Kidney capillary endothelial cell (primary cell): ENCODE measurements around the gene CRISP3.
"Not testable (repeated sequence)": the region's sequence is repeated elsewhere in the genome, so short reads cannot be mapped to it uniquely, and the experiment has no call there.

Experiments
- DNase-seq: peaks from one replicate; pipeline ENCODE4 v3.0.0-alpha.2; 2018; ENCODE audit warnings: low spot score

CRISP3 gene

GRCh38 chr6:49744259-49744658 lies at the start of gene CRISP3:
Gene CRISP3 (minus strand): TSS chr6:49744388. CDS start chr6:49744367, 21 bp downstream.
- DNase-seq = no peak

GRCh38 chr6:49790341-49790740 lies 46.2 kb upstream of the CRISP3 start:
- DNase-seq = no peak

GRCh38 chr6:49787176-49787575 lies 43.0 kb upstream of the CRISP3 start, which contains the start of gene PGK2:
Gene PGK2 (minus strand): TSS chr6:49787285. CDS start chr6:49787187, 98 bp downstream.
- DNase-seq = no peak

- DNase-seq = no peak
Observed at GRCh38 chr6:49784272-49784671, 40.1 kb upstream of the CRISP3 start.

GRCh38 chr6:49782725-49783124 lies 38.5 kb upstream of the CRISP3 start:
- no peak for DNase-seq

GRCh38 chr6:49782293-49782692 lies 38.1 kb upstream of the CRISP3 start:
- DNase-seq = no peak

GRCh38 chr6:49776444-49776843 lies 32.3 kb upstream of the CRISP3 start:
- no peak for DNase-seq

GRCh38 chr6:49775043-49775442 lies 30.9 kb upstream of the CRISP3 start:
- DNase-seq = no peak

GRCh38 chr6:49772285-49772684 lies 28.1 kb upstream of the CRISP3 start:
- DNase-seq = no peak

- DNase-seq = no peak
Observed at GRCh38 chr6:49766762-49767161, 22.6 kb upstream of the CRISP3 start.

GRCh38 chr6:49764571-49765236 lies 20.5 kb upstream of the CRISP3 start:
- DNase-seq = no peak

- no peak for DNase-seq
Observed at GRCh38 chr6:49743429-49743828, 759 bp downstream of the CRISP3 start.

GRCh38 chr6:49739423-49739822 lies 4.8 kb downstream of the CRISP3 start:
- no peak for DNase-seq

- DNase-seq = no peak
Observed at GRCh38 chr6:49736017-49736508, 8.1 kb downstream of the CRISP3 start.

- DNase-seq = no peak
Observed at GRCh38 chr6:49733680-49734079, 10.5 kb downstream of the CRISP3 start.

GRCh38 chr6:49732781-49733180 lies 11.4 kb downstream of the CRISP3 start:
- no peak for DNase-seq

- DNase-seq = no peak
Observed at GRCh38 chr6:49730251-49730650, 13.9 kb downstream of the CRISP3 start.

- DNase-seq = not testable (repeated sequence)
Observed at GRCh38 chr6:49723917-49724316, 20.3 kb downstream of the CRISP3 start.

- DNase-seq = no peak
Observed at GRCh38 chr6:49721297-49721696, 22.9 kb downstream of the CRISP3 start.

- DNase-seq = no peak
Observed at GRCh38 chr6:49720372-49720771, 23.8 kb downstream of the CRISP3 start.

- DNase-seq = no peak
Observed at GRCh38 chr6:49713346-49713745, 30.8 kb downstream of the CRISP3 start, which contains the start of gene CRISP2. Gene CRISP2 (minus strand): TSS chr6:49713543. CDS start chr6:49709196, 4,347 bp downstream.

- no peak for DNase-seq
Observed at GRCh38 chr6:49698478-49698877, 45.7 kb downstream of the CRISP3 start.

GRCh38 chr6:49693512-49693911 lies 50.7 kb downstream of the CRISP3 start:
- DNase-seq = no peak

GRCh38 chr6:49692534-49692933 lies 51.7 kb downstream of the CRISP3 start:
- no peak for DNase-seq
